A673 (cell line): ENCODE data around the gene PELI2. TPM values are rescaled to one million over a fixed set of nuclear protein-coding genes. Genes with fewer than 3 reads are reported as not detected.

Experiments
- BruUV-seq: library from RNA; stranded (reverse); fragments of 400-500 nt; replicated peaks from 2 replicates; lab custom pipeline; 2021; lab: Mats Ljungman, UMichigan
- CTCF ChIA-PET: fragments of 300-600 bp; sonication (Branson Sonifier 250); formaldehyde crosslinking; loops from one replicate; lab custom pipeline; 2022; ENCODE audit warnings: antibody characterized with exemption; lab: Charles Lee
- POLR2A ChIA-PET: fragments of 300-600 bp; sonication (Branson Sonifier 250); formaldehyde crosslinking; loops from one replicate; lab custom pipeline; 2022; ENCODE audit warnings: antibody characterized with exemption; ENCODE audit not compliant: low non-redundant PET; lab: Charles Lee
- DNase-seq: peaks from one replicate; pipeline ENCODE4 v3.0.0-alpha.2; 2015; ENCODE audit warnings: low spot score
- H3K27ac ChIP-seq: fragments of 200-600 bp; sonication (generic); 2 replicates; pipeline ENCODE4 v1.5.1; 2016; ENCODE audit warnings: mixed run types, low read depth, mild to moderate bottlenecking, mixed read lengths, antibody characterized with exemption, low read length; ENCODE audit not compliant: poor library complexity, severe bottlenecking
- H3K27me3 ChIP-seq: fragments of 200-600 bp; sonication (generic); replicated peaks from 2 replicates; pipeline ENCODE4 v1.6.1; 2017; ENCODE audit warnings: mixed run types, low read depth, mild to moderate bottlenecking, mixed read lengths, antibody characterized with exemption, low read length; ENCODE audit not compliant: insufficient read depth, poor library complexity
- H3K36me3 ChIP-seq: fragments of 200-600 bp; sonication (generic); 2 replicates; pipeline ENCODE4 v1.6.1; 2016; ENCODE audit warnings: mixed run types, mild to moderate bottlenecking, mixed read lengths, antibody characterized with exemption, low read length; ENCODE audit not compliant: insufficient read depth, poor library complexity, severe bottlenecking
- H3K4me1 ChIP-seq: fragments of 200-600 bp; sonication (generic); 2 replicates; pipeline ENCODE4 v1.6.1; 2017; ENCODE audit warnings: mixed run types, mild to moderate bottlenecking, mixed read lengths, antibody characterized with exemption, low read length; ENCODE audit not compliant: insufficient read depth, poor library complexity, severe bottlenecking
- H3K4me3 ChIP-seq: fragments of 200-600 bp; sonication (generic); 2 replicates; pipeline ENCODE4 v1.5.1; 2016; ENCODE audit warnings: low read depth, mixed run types, mild to moderate bottlenecking, mixed read lengths, low read length; ENCODE audit not compliant: poor library complexity, severe bottlenecking
- H3K9me3 ChIP-seq: fragments of 200-600 bp; sonication (generic); 2 replicates; pipeline ENCODE4 v1.6.1; 2016; ENCODE audit warnings: mixed run types, low read depth, mild to moderate bottlenecking, mixed read lengths, antibody characterized with exemption, low read length; ENCODE audit not compliant: poor library complexity, severe bottlenecking
- CTCF ChIP-seq: fragments of 300-800, 200-600 bp; sonication (generic); conservative IDR thresholded peaks from 2 replicates; pipeline ENCODE4 v1.5.1; 2017; ENCODE audit warnings: low read depth, mild to moderate bottlenecking, antibody characterized with exemption, low read length, moderate library complexity, mixed read lengths
- EZH2 ChIP-seq: fragments of 200-600 bp; sonication (generic); IDR thresholded peaks from 2 replicates; pipeline ENCODE4 v1.6.1; 2017; ENCODE audit warnings: borderline replicate concordance, low read depth, mild to moderate bottlenecking, mixed read lengths, antibody characterized with exemption, low read length; ENCODE audit not compliant: poor library complexity, severe bottlenecking
- intact Hi-C: fragments of 100-400 bp; cut with micrococcal nuclease; formaldehyde crosslinking; loops from one replicate; pipeline ENCODE4 v1.10.0; 2022; ENCODE audit not compliant: unreplicated experiment
- total RNA-seq: library from RNA; stranded (reverse); gene quantifications from 2 replicates; pipeline ENCODE4 v1.2.3, GENCODE V29; 2021

Gene PELI2
- total RNA-seq, 1 experiment from 2014 or later, result 5.5 TPM

GRCh38 chr14:56195223-56195622, 77.0 kb downstream of the PELI2 start:
- Histone ChIP-seq H3K36me3 (no peaks in the 10 kb centered on the region), H3K27me3 (no peaks in the 10 kb centered on the region), H3K4me1 (no peaks in the 10 kb centered on the region), H3K4me3 (no peak overlapping the region), H3K27ac (no peak overlapping the region), H3K9me3 (no peaks in the 10 kb centered on the region)
- TF ChIP-seq EZH2 (no peak), CTCF (no peak)
- intact Hi-C loops, result no loop called here
- no TSS peak for BruUV-seq
- ChIA-PET POLR2A (interaction anchor here (0.6 kb wide), 2 partner anchors 59 to 204 kb away, joined by 3 read pairs; no protein-coding TSS in a partner anchor), CTCF (no interaction called here)
- DNase-seq, result no peak

GRCh38 chr14:56195704-56196103, 77.5 kb downstream of the PELI2 start:
- H3K9me3 ChIP-seq, result no peaks in the 10 kb centered on the region
- no peaks in the 10 kb centered on the region for H3K4me1 ChIP-seq
- POLR2A ChIA-PET, result interaction anchor here (0.6 kb wide), 1 partner anchor 59 kb away, joined by 3 read pairs; no protein-coding TSS in a partner anchor
- no peaks in the 10 kb centered on the region for H3K27me3 ChIP-seq
- H3K27ac ChIP-seq, result no peak overlapping the region
- H3K36me3 ChIP-seq, result no peaks in the 10 kb centered on the region
- no TSS peak for BruUV-seq
- CTCF ChIA-PET, result no interaction called here
- TF ChIP-seq EZH2, result no peak
- no peak for TF ChIP-seq CTCF
- H3K4me3 ChIP-seq, result no peak overlapping the region
- intact Hi-C loops, result no loop called here
- DNase-seq, result no peak

- Histone ChIP-seq H3K36me3 (no peaks in the 10 kb centered on the region), H3K4me1 (no peaks in the 10 kb centered on the region), H3K4me3 (no peak overlapping the region), H3K9me3 (no peaks in the 10 kb centered on the region), H3K27ac (no peak overlapping the region), H3K27me3 (no peaks in the 10 kb centered on the region)
- no peak for DNase-seq
- CTCF ChIA-PET, result no interaction called here
- no TSS peak for BruUV-seq
- TF ChIP-seq CTCF (no peak), EZH2 (no peak)
- POLR2A ChIA-PET, result no interaction called here
- intact Hi-C loops, result no loop called here
Observed at GRCh38 chr14:56196274-56196673, 78.1 kb downstream of the PELI2 start.
